ENCODE data around the gene AFDN. TPM values are rescaled to one million over a fixed set of nuclear protein-coding genes. Genes with fewer than 3 reads are reported as not detected.

The AFDN gene
- total and polyA plus RNA-seq, 2 experiments from 2014 or later: 66.9 to 200 TPM

DNA sequence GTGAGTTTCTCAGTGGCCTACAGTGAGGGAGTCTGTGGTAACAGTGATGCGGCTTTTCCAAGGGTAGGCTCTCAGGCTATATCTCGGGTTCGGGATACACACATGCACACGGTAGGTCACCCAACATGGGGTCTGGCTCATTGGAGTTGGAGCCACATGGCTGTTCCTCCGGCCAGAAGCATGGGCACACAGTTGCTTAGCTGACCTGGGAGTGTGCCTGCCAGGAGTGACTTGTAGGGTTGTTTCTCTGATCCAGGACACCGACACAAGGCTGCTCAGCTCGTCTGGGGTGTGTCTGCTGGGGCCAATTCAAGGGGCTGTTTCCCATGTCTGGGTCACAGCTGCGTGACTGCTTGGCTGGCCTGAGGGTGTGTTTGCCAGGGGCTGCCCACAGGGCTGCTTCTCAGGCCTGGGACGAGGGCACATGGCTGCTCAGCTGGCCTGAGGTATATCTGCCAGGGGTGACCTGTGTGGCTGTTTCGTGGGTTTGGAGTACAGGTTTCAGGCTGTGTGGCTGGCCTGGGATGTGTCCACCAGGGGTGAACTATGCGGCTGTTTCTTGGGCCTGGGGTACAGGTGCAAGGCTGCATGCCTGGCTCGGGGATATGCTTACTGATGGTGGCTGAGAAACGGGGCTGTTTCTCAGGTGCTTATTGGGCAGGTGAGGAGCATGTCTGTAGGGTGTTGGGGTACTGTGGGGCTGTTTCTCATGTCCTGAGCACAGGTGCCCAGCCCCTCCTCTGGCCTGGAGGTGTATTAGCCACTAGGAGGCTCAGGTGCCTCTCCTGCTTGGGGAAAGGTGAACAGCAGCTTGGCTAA, 185.9 kb downstream of the AFDN start:
- Histone ChIP-seq H3K4me1 (ENCODE audit: insufficient read depth) (no peaks in the 10 kb centered on the region), H3K36me3 (ENCODE audit: insufficient read depth) (no peaks in the 10 kb centered on the region), H2AFZ (no peak overlapping the region), H3K4me2 (no peak overlapping the region), H3F3A (replicated peaks; ENCODE audit: low read depth) (no peaks in the 10 kb centered on the region), H3K27me3 (ENCODE audit: insufficient read depth) (no peaks in the 10 kb centered on the region), H3K4me3 (no peak overlapping the region), H3K9me2 (ENCODE audit: insufficient read depth) (no peaks in the 10 kb centered on the region), H4K20me1 (replicated peaks; ENCODE audit: insufficient read depth) (no peaks in the 10 kb centered on the region), H3K27ac (ENCODE audit: low read depth) (no peak overlapping the region), H3K79me2 (replicated peaks; ENCODE audit: insufficient read depth) (no peaks in the 10 kb centered on the region)
- peaks cover 15% of the 10 kb centered on the region for H3K9me3 Mint-ChIP-seq
- TF ChIP-seq, protein P1, sequence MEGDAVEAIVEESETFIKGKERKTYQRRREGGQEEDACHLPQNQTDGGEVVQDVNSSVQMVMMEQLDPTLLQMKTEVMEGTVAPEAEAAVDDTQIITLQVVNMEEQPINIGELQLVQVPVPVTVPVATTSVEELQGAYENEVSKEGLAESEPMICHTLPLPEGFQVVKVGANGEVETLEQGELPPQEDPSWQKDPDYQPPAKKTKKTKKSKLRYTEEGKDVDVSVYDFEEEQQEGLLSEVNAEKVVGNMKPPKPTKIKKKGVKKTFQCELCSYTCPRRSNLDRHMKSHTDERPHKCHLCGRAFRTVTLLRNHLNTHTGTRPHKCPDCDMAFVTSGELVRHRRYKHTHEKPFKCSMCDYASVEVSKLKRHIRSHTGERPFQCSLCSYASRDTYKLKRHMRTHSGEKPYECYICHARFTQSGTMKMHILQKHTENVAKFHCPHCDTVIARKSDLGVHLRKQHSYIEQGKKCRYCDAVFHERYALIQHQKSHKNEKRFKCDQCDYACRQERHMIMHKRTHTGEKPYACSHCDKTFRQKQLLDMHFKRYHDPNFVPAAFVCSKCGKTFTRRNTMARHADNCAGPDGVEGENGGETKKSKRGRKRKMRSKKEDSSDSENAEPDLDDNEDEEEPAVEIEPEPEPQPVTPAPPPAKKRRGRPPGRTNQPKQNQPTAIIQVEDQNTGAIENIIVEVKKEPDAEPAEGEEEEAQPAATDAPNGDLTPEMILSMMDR (conservative IDR thresholded peaks at IDR 0.05; ENCODE audit: low read depth in 2 of 2): peak in 1 of 2 experiments; percentile 30; a peak in 2 of 4 replicates
- TF ChIP-seq EZH2phosphoT487 (IDR thresholded peaks at IDR 0.05; ENCODE audit: unreplicated experiment): no peak
- no peak overlapping the region for H3K27ac Mint-ChIP-seq
- peaks cover 7% of the 10 kb centered on the region; the same call in 1 of the 3 replicates for H3K36me3 Mint-ChIP-seq (ENCODE audit: low read depth)
- peaks cover 9% of the 10 kb centered on the region; the same call in 2 of the 3 replicates for H3K4me1 Mint-ChIP-seq
- DNase-seq (ENCODE audit: low spot score) (no peak), ATAC-seq (peak; percentile 36; the same call in 2 of the 3 replicates)
- H3K4me3 Mint-ChIP-seq: no peak overlapping the region
- no peaks in the 10 kb centered on the region for H3K27me3 Mint-ChIP-seq (ENCODE audit: insufficient read depth, low read depth, poor library complexity)

DNA sequence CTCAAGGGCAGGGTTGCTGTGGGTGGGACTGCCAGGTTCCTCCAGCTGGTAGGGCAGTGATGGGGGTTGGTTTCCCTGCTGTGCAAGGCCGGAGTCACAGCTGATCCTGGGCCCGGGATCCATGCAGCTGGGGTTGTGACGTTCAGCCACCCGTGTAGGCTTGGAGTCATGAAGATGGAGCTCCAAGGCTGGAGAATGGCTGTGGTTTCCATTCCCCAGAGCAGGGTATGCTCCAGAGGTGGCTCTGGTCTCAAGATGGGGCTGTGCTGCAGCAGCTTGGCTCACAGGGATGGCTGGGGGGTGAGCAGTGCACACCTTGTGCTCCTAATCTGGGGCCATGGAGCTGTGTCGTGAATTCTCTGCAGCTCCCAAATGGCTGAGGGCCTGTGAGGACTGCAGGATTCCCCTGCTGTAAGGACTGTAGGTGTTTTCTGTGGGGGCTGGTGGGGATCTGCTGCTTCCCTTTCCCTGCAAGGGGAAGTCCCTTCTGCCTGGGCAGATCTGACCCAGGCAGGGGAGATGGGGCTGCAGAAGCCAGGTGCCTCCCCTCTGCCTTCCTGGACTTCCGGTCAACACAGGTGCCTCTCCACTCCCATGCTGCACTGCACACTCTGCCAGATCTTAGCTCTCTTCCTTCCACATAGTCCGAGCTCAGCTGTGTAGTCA, 186.7 kb downstream of the AFDN start:
- H3K36me3 Mint-ChIP-seq (ENCODE audit: low read depth): peaks cover 7% of the 10 kb centered on the region; the same call in 1 of the 3 replicates
- ATAC-seq (no peak), DNase-seq (ENCODE audit: low spot score) (no peak)
- no peak overlapping the region for H3K27ac Mint-ChIP-seq
- peaks cover 15% of the 10 kb centered on the region for H3K9me3 Mint-ChIP-seq
- Histone ChIP-seq H3K4me1 (ENCODE audit: insufficient read depth) (no peaks in the 10 kb centered on the region), H3K9me2 (ENCODE audit: insufficient read depth) (no peaks in the 10 kb centered on the region), H3K79me2 (replicated peaks; ENCODE audit: insufficient read depth) (no peaks in the 10 kb centered on the region), H3K27ac (ENCODE audit: low read depth) (no peak overlapping the region), H4K20me1 (replicated peaks; ENCODE audit: insufficient read depth) (no peaks in the 10 kb centered on the region), H3K36me3 (ENCODE audit: insufficient read depth) (no peaks in the 10 kb centered on the region), H3F3A (replicated peaks; ENCODE audit: low read depth) (no peaks in the 10 kb centered on the region), H3K4me3 (no peak overlapping the region), H2AFZ (no peak overlapping the region), H3K27me3 (ENCODE audit: insufficient read depth) (no peaks in the 10 kb centered on the region), H3K4me2 (no peak overlapping the region)
- peaks cover 9% of the 10 kb centered on the region; the same call in 2 of the 3 replicates for H3K4me1 Mint-ChIP-seq
- H3K27me3 Mint-ChIP-seq (ENCODE audit: insufficient read depth, low read depth, poor library complexity): no peaks in the 10 kb centered on the region
- no peak overlapping the region for H3K4me3 Mint-ChIP-seq
- TF ChIP-seq, protein P2, sequence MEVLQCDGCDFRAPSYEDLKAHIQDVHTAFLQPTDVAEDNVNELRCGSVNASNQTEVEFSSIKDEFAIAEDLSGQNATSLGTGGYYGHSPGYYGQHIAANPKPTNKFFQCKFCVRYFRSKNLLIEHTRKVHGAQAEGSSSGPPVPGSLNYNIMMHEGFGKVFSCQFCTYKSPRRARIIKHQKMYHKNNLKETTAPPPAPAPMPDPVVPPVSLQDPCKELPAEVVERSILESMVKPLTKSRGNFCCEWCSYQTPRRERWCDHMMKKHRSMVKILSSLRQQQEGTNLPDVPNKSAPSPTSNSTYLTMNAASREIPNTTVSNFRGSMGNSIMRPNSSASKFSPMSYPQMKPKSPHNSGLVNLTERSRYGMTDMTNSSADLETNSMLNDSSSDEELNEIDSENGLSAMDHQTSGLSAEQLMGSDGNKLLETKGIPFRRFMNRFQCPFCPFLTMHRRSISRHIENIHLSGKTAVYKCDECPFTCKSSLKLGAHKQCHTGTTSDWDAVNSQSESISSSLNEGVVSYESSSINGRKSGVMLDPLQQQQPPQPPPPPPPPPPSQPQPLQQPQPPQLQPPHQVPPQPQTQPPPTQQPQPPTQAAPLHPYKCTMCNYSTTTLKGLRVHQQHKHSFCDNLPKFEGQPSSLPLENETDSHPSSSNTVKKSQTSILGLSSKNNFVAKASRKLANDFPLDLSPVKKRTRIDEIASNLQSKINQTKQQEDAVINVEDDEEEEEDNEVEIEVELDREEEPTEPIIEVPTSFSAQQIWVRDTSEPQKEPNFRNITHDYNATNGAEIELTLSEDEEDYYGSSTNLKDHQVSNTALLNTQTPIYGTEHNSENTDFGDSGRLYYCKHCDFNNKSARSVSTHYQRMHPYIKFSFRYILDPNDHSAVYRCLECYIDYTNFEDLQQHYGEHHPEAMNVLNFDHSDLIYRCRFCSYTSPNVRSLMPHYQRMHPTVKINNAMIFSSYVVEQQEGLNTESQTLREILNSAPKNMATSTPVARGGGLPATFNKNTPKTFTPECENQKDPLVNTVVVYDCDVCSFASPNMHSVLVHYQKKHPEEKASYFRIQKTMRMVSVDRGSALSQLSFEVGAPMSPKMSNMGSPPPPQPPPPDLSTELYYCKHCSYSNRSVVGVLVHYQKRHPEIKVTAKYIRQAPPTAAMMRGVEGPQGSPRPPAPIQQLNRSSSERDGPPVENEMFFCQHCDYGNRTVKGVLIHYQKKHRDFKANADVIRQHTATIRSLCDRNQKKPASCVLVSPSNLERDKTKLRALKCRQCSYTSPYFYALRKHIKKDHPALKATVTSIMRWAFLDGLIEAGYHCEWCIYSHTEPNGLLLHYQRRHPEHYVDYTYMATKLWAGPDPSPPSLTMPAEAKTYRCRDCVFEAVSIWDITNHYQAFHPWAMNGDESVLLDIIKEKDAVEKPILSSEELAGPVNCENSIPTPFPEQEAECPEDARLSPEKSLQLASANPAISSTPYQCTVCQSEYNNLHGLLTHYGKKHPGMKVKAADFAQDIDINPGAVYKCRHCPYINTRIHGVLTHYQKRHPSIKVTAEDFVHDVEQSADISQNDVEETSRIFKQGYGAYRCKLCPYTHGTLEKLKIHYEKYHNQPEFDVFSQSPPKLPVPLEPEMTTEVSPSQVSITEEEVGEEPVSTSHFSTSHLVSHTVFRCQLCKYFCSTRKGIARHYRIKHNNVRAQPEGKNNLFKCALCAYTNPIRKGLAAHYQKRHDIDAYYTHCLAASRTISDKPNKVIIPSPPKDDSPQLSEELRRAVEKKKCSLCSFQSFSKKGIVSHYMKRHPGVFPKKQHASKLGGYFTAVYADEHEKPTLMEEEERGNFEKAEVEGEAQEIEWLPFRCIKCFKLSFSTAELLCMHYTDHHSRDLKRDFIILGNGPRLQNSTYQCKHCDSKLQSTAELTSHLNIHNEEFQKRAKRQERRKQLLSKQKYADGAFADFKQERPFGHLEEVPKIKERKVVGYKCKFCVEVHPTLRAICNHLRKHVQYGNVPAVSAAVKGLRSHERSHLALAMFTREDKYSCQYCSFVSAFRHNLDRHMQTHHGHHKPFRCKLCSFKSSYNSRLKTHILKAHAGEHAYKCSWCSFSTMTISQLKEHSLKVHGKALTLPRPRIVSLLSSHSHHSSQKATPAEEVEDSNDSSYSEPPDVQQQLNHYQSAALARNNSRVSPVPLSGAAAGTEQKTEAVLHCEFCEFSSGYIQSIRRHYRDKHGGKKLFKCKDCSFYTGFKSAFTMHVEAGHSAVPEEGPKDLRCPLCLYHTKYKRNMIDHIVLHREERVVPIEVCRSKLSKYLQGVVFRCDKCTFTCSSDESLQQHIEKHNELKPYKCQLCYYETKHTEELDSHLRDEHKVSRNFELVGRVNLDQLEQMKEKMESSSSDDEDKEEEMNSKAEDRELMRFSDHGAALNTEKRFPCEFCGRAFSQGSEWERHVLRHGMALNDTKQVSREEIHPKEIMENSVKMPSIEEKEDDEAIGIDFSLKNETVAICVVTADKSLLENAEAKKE (CRISPR knock-in tag; IDR thresholded peaks at IDR 0.05): no peak
- no peak for TF ChIP-seq EZH2 (IDR thresholded peaks at IDR 0.05; ENCODE audit: low read depth, unreplicated experiment)
- no peak for TF ChIP-seq JUNB (IDR thresholded peaks at IDR 0.05; ENCODE audit: unreplicated experiment)
- no peak for TF ChIP-seq CREB1 (CRISPR knock-in tag; IDR thresholded peaks at IDR 0.05; ENCODE audit: low read depth)
- TF ChIP-seq STAT1 (IDR thresholded peaks at IDR 0.05; ENCODE audit: unreplicated experiment): no peak
- no peak for TF ChIP-seq EZH2phosphoT487 (IDR thresholded peaks at IDR 0.05; ENCODE audit: unreplicated experiment)
- TF ChIP-seq, protein P3, sequence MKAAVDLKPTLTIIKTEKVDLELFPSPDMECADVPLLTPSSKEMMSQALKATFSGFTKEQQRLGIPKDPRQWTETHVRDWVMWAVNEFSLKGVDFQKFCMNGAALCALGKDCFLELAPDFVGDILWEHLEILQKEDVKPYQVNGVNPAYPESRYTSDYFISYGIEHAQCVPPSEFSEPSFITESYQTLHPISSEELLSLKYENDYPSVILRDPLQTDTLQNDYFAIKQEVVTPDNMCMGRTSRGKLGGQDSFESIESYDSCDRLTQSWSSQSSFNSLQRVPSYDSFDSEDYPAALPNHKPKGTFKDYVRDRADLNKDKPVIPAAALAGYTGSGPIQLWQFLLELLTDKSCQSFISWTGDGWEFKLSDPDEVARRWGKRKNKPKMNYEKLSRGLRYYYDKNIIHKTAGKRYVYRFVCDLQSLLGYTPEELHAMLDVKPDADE (IDR thresholded peaks at IDR 0.05): no peak
